Measurements from ENCODE around the gene OTOP2. TPM values are rescaled to one million over a fixed set of nuclear protein-coding genes. Genes with fewer than 3 reads are reported as not detected.

The OTOP2 gene
- total RNA-seq, 1 experiment from 2014 or later: not detected

DNA sequence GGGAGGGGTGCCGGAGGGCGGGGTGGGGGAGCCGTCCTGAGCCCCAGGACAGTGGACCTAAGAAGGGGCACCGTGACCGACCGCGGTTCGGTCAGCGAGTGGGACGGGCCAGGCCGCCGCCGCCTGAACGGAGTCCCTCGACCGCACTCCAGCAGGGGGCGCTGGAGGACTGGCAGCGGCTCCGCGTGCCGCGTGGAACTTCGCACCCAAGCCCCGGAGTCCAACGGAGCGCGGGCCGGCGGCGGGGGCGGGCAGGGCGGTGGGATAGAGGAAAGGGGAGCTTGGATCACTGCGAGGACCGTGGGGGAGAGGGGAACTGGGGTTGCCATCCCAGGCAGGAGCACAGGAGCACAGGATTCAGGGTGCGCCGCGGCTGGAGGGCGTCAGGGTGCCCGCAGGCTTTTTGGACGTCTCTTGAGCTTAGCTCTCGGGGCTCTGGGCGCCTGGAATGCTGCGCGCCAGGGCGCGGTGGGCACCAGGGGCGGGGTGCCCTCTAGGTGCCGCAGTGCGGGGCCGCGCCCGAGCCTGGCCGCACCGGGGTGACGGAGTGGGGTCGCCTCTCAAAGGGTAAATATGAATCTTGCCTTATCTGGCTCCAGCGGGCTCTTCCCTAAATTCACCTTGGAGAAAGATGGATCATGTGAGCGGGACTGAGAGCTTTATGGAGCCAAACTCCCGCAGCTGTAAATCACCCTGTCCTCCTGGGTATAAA, 379 bp upstream of the OTOP2 start (continued):
- TF ChIP-seq CTCF (IDR thresholded peaks at IDR 0.05): peak; percentile 91
- TF ChIP-seq, protein P1, sequence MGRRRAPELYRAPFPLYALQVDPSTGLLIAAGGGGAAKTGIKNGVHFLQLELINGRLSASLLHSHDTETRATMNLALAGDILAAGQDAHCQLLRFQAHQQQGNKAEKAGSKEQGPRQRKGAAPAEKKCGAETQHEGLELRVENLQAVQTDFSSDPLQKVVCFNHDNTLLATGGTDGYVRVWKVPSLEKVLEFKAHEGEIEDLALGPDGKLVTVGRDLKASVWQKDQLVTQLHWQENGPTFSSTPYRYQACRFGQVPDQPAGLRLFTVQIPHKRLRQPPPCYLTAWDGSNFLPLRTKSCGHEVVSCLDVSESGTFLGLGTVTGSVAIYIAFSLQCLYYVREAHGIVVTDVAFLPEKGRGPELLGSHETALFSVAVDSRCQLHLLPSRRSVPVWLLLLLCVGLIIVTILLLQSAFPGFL (CRISPR knock-in tag; IDR thresholded peaks at IDR 0.05; ENCODE audit: borderline replicate concordance): no peak
- no peak for TF ChIP-seq NR3C1 (CRISPR knock-in tag; conservative IDR thresholded peaks at IDR 0.05; ENCODE audit: low read depth)
- TF ChIP-seq GABPB1 (CRISPR knock-in tag; IDR thresholded peaks at IDR 0.05): peak; percentile 56; the same call in 1 of the 2 replicates
- no peak for TF ChIP-seq ZMAT4 (CRISPR knock-in tag; IDR thresholded peaks at IDR 0.05)
- no peak for TF ChIP-seq EMX1 (CRISPR knock-in tag; IDR thresholded peaks at IDR 0.05)
- no peak for TF ChIP-seq ESRRA (CRISPR knock-in tag; IDR thresholded peaks at IDR 0.05; ENCODE audit: borderline replicate concordance)
- no peak for TF ChIP-seq ARID4B (CRISPR knock-in tag; IDR thresholded peaks at IDR 0.05; ENCODE audit: borderline replicate concordance)
- no peak for TF ChIP-seq SOX15 (CRISPR knock-in tag; IDR thresholded peaks at IDR 0.05)
- TF ChIP-seq ZNF423 (CRISPR knock-in tag; IDR thresholded peaks at IDR 0.05): no peak
- TF ChIP-seq JUN (CRISPR knock-in tag; IDR thresholded peaks at IDR 0.05): no peak
- TF ChIP-seq PRRX2 (CRISPR knock-in tag; IDR thresholded peaks at IDR 0.05): no peak
- TF ChIP-seq STAT6 (CRISPR knock-in tag; conservative IDR thresholded peaks at IDR 0.05; ENCODE audit: low read depth): no peak
- TF ChIP-seq ZNF317 (CRISPR knock-in tag; IDR thresholded peaks at IDR 0.05; ENCODE audit: borderline replicate concordance, low read depth): no peak
- TF ChIP-seq NR1H2 (CRISPR knock-in tag; IDR thresholded peaks at IDR 0.05): no peak
- TF ChIP-seq NFYB (CRISPR knock-in tag; conservative IDR thresholded peaks at IDR 0.05; ENCODE audit: low read depth): no peak
- TF ChIP-seq PRDM15 (CRISPR knock-in tag; IDR thresholded peaks at IDR 0.05): no peak
- no peak for TF ChIP-seq CREM (CRISPR knock-in tag; IDR thresholded peaks at IDR 0.05)
- no peak for TF ChIP-seq JAZF1 (CRISPR knock-in tag; IDR thresholded peaks at IDR 0.05)
- TF ChIP-seq ATF1 (CRISPR knock-in tag; IDR thresholded peaks at IDR 0.05): no peak
